HG03196 (cell line): ENCODE measurements around the gene UBQLN3.

Source experiments
- ATAC-seq: cut with Tn5 transposase; IDR thresholded peaks from one replicate; pipeline ENCODE4 v1.9.1; 2021; ENCODE audit not compliant: unreplicated experiment

Gene UBQLN3

GRCh38 chr11:5507177-5507932, 2.4 kb downstream of the UBQLN3 start:
- ATAC-seq: no peak

GRCh38 chr11:5505363-5506048, 4.3 kb downstream of the UBQLN3 start:
- no peak for ATAC-seq

- ATAC-seq: no peak
Measured at GRCh38 chr11:5504403-5504921, 5.3 kb downstream of the UBQLN3 start.

GRCh38 chr11:5500393-5500801, 9.4 kb downstream of the UBQLN3 start:
- ATAC-seq: no peak

- ATAC-seq: no peak
Measured at GRCh38 chr11:5499671-5500070, 10.1 kb downstream of the UBQLN3 start.

GRCh38 chr11:5489576-5490357, 20.0 kb downstream of the UBQLN3 start:
- ATAC-seq: no peak

GRCh38 chr11:5488798-5489399, 20.9 kb downstream of the UBQLN3 start:
- no peak for ATAC-seq

GRCh38 chr11:5488385-5488784, 21.4 kb downstream of the UBQLN3 start, which contains the start of gene OR52D1:
Gene OR52D1, plus strand, starts transcription at chr11:5488685. Its CDS starts 22 bp downstream, at chr11:5488707.
- ATAC-seq: no peak

GRCh38 chr11:5486421-5486820, 23.3 kb downstream of the UBQLN3 start:
- no peak for ATAC-seq

GRCh38 chr11:5486003-5486402, 23.8 kb downstream of the UBQLN3 start:
- ATAC-seq: no peak

- peak; percentile 79 for ATAC-seq
Measured at GRCh38 chr11:5476186-5476819, 33.5 kb downstream of the UBQLN3 start.

GRCh38 chr11:5473921-5474320, 35.8 kb downstream of the UBQLN3 start:
- ATAC-seq: no peak

- no peak for ATAC-seq
Measured at GRCh38 chr11:5467527-5467926, 42.2 kb downstream of the UBQLN3 start.

- ATAC-seq: no peak
Measured at GRCh38 chr11:5460983-5461621, 48.7 kb downstream of the UBQLN3 start.
